GM12873 (cell line): ENCODE results near the gene CYCS.

Experiments used
- TF ChIP-seq, protein P1 (sequence below): IDR thresholded peaks from 2 replicates; pipeline ENCODE4 v1.5.1; 2012; ENCODE audit warnings: low read depth, mild to moderate bottlenecking, moderate library complexity, low read length, control low read depth; ENCODE audit not compliant: insufficient read depth; ENCODE audit errors: missing control alignments

CYCS gene

DNA sequence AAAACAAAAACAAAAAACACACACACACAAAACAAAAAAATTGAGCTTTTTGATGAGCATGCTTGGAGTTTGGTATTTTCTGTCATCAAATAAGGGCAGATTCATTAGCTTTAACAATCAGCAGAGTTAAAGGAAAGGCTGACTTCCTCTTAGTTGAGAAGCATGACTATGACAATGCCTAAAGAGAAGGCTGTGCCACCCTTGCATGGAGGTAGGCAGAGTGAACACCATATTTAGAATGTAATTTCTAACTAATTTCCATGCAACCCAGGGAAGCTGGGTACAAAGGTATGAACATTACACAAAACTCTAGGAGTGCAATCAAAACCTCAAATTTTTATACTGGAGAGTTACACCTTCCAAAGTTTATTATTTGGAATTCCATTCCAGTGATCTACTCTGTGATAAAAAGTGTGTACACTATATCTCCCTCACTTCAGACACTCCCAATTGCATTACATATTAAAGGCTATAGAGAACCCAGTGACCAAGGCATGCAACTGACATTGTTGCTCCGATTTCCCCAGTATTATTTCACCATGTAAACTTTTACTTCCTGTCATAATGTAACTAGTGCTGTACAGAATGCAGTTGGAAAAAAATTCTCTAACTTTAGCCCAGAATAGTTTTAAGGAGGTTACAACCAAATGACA is 9.4 kb upstream of the CYCS start:
- TF ChIP-seq, protein P1, sequence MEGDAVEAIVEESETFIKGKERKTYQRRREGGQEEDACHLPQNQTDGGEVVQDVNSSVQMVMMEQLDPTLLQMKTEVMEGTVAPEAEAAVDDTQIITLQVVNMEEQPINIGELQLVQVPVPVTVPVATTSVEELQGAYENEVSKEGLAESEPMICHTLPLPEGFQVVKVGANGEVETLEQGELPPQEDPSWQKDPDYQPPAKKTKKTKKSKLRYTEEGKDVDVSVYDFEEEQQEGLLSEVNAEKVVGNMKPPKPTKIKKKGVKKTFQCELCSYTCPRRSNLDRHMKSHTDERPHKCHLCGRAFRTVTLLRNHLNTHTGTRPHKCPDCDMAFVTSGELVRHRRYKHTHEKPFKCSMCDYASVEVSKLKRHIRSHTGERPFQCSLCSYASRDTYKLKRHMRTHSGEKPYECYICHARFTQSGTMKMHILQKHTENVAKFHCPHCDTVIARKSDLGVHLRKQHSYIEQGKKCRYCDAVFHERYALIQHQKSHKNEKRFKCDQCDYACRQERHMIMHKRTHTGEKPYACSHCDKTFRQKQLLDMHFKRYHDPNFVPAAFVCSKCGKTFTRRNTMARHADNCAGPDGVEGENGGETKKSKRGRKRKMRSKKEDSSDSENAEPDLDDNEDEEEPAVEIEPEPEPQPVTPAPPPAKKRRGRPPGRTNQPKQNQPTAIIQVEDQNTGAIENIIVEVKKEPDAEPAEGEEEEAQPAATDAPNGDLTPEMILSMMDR = no peak

DNA sequence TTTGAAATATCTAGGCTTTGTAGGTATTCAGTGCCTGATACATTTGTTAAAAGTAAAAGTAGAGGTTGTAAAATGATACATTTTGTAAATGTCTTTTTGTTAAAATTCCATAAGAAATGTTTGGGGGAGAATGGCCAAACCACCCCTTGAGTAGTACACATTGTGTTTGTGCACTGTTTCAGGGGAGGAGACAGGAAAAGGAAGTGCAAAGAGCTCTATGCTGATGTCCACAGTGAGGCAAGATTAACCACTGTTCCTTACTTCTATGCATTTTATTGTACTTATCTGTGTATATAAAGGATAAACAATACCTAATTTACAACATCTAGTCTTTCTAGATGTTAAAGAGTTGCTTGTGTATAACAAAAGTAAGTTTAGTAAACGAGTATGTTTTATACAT is 7.4 kb upstream of the CYCS start:
- TF ChIP-seq, protein P1 = no peak

DNA sequence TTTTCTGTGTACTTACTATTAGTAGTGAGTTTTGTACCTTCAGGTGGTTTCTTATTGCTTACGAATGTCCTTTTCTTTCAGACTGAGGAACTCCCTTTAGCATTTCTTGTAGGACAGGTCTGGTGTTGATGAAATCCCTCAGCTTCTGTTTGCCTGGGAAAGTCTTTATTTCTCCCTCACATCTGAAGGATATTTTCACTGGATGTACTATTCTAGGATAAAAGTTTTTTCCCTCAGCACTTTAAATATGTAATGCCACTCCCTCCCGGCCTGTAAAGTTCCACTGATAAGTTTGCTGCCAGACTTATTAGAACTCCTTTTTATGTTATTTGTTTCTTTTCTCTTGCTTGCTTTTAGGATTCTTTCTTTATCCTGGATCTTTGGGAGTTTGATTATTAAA is 1.7 kb upstream of the CYCS start:
- TF ChIP-seq, protein P1 = no peak

DNA sequence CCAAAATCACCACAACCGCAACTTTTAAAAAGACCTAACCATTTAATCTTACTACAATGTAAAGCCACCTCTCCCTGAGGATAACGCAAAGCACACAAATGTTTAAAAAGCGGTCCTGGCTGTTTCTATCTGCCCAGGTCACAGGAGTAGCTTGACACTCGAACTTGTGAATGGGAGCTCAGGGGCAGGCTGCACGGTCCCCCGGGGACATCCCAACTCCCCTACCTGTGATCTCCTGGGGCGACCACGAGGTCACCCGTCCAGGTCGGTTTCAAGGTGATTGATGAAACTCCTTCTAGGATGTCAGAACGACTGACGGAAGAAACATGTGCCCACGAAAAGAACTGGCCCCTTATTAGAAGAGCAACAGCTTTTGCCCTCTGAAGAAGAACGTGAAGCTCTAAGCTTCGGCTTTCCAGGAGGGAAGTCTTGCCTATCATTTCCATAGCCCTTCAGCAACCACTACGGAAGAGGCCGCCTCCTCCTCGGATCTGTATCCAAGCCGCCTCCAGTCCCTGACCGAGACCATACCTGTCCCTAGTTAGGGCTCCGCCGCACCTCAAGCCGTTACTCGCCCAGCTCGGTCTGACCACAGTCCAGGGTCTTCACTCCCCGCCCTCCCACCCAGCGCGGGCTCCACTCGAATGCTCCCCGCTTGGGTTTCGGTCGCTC is 459 bp downstream of the CYCS start:
- TF ChIP-seq, protein P1 = no peak

DNA sequence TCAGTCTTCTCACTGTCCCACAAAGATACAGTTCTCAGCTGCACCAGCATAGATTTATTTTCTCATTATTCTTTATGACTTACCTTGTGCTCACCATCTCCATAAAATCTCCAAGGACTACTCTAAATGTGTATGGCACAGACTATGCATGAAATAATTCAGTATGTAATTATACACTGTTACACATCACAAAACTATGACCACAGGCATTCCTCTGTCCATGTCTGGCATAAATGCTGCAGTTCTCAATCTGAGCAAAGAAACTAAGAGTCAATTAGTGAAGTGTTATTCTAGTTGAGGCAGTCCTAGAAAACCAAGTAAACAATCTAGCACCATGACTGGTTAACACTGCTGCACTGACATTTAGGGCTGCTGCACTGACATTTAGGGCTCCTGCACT is 2.7 kb downstream of the CYCS start:
- TF ChIP-seq, protein P1 = no peak

DNA sequence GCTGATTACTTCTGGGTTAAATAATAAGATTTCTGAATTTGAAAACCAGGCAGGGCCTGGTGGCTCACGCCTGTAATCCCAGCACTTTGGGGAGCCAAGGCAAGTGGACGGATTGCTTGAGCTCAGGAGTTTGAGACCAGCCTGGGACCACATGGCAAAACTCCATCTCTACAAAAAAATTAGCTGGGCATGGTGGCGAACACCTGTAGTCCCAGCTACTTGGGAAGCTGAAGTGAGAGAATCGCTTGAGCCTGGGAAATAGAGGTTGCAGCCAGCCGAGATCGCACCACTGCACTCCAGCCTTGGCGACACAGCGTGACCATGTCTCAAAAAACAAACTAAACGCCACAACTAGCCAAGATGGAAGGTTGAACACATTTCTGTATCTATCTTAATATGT is 3.5 kb downstream of the CYCS start:
- TF ChIP-seq, protein P1 = no peak

DNA sequence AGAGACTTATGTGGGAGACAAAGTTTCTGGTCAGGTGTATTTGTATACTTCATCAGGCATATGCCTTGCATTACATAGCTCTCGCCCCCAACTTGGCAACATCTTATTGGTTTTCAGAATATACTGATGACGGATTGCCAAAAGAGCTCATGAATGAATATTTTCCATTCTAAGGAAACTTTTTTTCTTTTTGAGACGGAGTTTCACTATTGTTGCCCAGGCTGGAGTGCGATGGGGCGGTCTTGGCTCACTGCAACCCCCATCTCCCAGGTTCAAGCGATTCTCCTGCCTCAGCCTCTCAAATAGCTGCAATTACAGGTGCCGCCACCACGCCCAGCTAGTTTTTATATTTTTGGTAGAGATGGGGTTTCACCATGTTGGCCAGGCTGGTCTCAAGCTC is 6.0 kb downstream of the CYCS start:
- TF ChIP-seq, protein P1 = no peak
